Stimulated activated CD8-positive, alpha-beta memory T cell treated with anti-CD3 and anti-CD28 coated beads, Interleukin-7, amount 100 ng/mL, for 24 hours (primary cell): ENCODE data around the gene FHIT.

ENCODE experiments used
- DNase-seq: peaks from one replicate; pipeline ENCODE4 v3.0.0-alpha.2; 2020; ENCODE audit warnings: low read depth

FHIT gene

GRCh38 chr3:60047426-60048200 lies 1203.6 kb downstream of the FHIT start:
- no peak for DNase-seq

DNA sequence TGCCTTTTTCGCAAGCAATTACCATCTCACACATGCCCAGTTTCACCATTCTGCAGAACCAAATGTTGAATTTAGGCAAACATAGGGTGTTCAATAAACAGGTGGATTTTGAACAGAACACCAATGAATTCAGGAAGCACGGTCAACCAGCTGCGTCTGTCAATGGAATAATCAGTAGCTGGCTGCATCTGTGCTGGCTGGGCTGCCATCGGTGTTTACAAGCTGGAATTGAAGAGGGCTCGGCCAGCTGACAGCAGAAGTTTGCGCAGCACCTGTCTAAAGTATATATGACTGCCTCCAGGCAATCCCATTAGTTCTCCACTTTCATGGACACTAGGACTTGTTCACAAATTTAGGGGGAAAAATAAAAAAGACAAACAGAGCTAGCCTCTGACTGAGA lies 1205.0 kb downstream of the FHIT start:
- no peak for DNase-seq

GRCh38 chr3:60045686-60046085 lies 1205.6 kb downstream of the FHIT start:
- DNase-seq: no peak

- no peak for DNase-seq
Observed at GRCh38 chr3:60036803-60037202, 1214.4 kb downstream of the FHIT start.

- DNase-seq: no peak
Observed at GRCh38 chr3:60033901-60034453, 1217.3 kb downstream of the FHIT start.

DNA sequence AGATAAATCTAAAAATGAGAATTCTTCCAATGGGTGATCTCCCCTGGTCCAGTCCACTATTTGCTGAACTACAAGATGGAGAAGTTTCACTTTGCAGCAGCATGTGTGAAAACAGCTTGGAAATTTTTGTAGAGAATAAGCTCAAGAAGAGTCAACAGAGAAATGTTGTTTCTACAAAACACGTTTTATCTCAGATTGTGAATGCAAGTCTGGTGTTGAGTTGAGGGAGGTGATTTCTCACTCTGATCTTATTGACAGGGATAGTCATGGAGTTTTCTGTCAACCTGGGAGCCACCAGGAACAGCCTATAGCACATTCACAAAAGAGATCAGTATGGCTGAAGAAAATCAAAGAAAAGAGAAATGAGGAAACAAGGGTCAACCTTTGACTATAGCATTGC lies 1220.3 kb downstream of the FHIT start:
- no peak for DNase-seq

DNA sequence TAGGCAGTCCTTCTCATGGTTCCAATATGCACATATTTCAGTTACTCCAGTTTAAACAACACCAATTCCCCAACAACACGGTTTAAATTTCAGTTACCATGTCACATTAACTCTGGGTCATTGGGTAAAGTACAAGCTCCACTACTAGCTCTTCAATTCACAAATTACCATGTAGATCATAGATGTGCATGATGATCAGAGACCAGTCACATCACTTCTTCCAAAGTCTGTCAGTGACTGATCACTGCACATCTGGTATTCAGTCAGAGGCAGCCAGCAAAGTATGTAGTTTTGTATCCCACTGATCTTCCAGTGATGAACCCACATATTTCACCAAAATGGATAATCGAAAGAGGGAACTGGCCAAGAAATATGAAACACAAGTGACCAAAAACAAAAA lies 1223.0 kb downstream of the FHIT start:
- no peak for DNase-seq

- no peak for DNase-seq
Observed at GRCh38 chr3:60027335-60027734, 1223.9 kb downstream of the FHIT start.

- no peak for DNase-seq
Observed at GRCh38 chr3:60025096-60026050, 1225.9 kb downstream of the FHIT start.

DNA sequence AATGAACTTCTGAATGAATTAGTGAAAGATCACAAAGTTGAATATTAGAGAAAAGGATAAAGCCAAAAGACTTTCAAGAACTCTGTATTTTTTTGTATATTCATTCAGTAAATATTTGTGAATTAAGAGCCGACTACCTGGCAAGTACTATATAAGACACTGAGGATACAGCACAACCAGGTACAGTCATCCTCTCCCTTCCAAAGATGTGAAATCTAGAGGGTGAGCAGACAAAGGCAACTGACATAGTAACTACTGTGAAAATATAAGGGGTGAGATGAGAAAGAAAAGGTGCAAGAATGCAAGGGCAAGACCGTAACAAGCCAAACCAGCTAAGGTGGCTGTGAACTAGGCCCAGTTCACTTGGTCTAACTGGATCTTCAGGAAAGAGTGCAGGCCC lies 1226.9 kb downstream of the FHIT start:
- DNase-seq: no peak

DNA sequence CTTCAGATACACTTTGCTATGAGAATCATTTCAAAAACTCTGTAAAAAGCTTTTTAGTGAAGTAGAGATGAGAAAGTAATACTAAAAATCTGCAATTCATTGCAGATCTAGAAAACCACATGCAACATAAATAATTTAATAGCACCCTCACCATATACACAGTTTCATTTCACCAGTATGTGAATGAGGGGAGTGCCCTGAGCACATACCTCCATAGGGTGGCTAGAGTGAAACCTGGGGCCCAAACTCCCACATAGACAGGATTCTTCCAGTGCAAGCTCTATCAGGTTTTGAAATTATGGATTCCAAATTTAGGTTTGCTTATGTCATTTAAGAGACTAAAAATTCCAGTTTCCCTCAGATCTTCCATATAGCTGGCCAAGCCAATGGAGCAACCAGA lies 1228.1 kb downstream of the FHIT start:
- no peak for DNase-seq

- DNase-seq: no peak
Observed at GRCh38 chr3:60017631-60018030, 1233.6 kb downstream of the FHIT start.

DNA sequence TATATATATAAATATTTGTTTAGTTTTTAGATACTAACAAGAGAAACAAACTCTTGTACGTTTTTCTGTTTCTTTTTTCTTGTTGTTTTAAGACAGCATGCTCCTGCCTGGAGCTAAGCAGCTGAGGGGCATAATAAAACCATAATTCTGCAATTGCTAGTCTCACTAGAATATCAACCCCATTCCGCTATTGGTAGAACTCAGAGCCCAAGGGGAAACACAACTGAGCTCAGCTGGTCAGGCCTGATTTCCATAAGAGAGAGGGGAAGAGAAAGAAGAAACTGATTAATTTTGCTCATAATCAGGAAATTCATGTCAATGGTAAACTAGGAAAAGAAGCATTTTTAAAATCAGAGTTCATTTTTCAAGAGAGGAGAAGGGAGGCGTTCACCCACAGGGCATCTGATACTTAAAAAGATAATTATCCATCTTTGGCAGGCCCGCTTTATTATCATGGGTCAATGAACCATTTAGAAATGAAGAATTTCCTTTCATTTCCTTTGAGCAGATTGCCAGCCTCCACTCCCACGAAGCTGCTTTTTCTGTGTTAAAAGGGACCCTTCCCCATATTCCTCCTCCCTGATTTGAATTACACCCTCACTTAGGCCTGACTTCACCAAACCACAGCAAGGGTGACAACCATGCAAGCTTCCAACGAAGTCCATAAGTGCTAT lies 1236.1 kb downstream of the FHIT start:
- DNase-seq: no peak

- no peak for DNase-seq
Observed at GRCh38 chr3:60013241-60013640, 1238.0 kb downstream of the FHIT start.

DNA sequence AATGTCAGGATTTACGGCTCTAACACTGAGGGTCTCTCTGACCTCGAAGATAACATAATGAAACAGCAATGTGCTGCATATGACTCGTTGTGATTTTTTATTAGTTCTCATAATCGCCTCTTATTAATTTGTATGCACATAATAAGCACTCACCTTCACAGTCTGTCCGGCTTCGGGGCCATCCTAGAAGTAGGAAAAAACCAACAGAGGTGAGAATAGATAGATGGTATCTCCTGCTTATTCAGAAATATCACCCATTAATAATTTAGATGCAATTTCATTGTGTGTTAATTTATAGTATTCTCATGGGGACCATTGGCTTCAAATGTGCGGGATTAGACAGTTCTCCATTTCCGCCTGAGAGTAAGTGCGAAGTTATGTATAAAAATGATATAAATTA lies 1240.0 kb downstream of the FHIT start:
- no peak for DNase-seq

- no peak for DNase-seq
Observed at GRCh38 chr3:60010781-60011180, 1240.5 kb downstream of the FHIT start.

DNA sequence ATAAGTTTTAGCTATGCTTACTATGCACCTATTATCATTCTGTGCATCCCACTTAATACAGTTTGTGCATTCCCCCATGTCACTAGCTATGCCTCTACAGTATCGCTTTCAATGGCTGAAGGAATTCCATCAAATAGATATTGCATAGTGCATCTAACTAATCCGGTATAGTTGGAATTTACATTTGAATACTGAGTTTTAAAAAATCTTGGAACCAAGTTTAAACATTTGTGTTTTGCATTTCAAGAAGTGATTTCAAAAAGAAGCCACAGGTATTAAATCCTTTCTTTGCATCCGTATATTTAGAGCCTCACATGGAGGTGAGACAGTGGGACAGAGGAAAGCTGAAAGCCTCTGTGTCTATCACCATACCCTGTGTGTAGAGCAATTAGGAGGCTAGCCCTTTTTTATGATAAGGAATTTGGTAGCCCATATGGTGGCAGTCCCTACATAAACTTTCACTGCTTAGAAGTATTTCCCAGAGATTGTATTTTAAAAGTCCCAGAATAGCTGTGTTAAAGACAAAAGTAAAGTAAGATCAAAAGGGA lies 1241.2 kb downstream of the FHIT start:
- no peak for DNase-seq

DNA sequence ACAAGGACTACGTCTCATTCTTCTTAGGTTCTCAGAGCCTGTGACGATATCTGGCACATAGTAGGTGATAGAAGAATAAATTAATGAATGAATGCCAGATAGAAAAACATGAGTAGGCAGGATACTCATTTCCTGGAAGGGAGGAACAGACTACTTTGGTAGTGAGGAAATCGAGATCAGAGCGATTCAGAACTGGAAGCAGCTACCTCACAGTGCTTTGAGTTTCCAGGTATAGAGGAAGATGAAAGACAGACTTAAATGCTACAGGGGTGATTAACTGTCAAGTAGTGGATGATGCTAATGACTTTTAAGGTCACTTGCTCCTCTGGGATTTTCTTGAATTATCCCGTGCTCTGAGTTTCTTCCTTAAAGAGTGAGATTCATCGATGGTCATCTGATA lies 1249.9 kb downstream of the FHIT start:
- no peak for DNase-seq

- no peak for DNase-seq
Observed at GRCh38 chr3:60000311-60001105, 1250.7 kb downstream of the FHIT start.

DNA sequence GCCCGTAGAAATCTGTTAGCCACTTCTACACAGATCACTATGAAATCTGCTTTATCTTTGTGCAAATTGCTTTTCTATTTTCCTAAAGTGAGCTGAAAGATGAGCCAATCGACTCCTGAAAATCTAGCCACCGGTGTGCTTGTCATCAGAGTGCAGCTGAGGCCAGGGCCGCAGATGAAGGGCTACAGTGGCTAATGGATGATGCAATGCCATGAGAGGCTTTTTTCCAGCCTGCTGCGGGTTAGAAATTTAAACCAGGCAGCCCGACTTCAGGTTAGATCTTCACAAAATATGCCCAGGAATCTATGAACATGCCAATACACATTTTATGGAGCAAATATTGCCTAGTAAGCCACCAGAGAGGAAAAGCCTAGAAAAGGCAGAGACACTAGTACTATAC lies 1253.2 kb downstream of the FHIT start:
- DNase-seq: no peak

GRCh38 chr3:59997583-59997982 lies 1253.7 kb downstream of the FHIT start:
- no peak for DNase-seq
